Measurements from ENCODE around the gene KCP. TPM values are rescaled to one million over a fixed set of nuclear protein-coding genes. Genes with fewer than 3 reads are reported as not detected.

Gene KCP
- polyA plus RNA-seq, 1 donor (not counting 4 experiments of a cell fraction or from before 2014, with no cell fraction given) = not detected

- no peak overlapping the region for H3K27ac ChIP-seq (ENCODE audit: control insufficient read depth, insufficient read depth, low read length)
- no peak for FAIRE-seq
Measured at GRCh38 chr7:128941946-128942526, 31.5 kb upstream of the KCP start.

GRCh38 chr7:128941323-128941890 lies 30.9 kb upstream of the KCP start:
- H3K27ac ChIP-seq (ENCODE audit: control insufficient read depth, insufficient read depth, low read length) = no peak overlapping the region
- TF ChIP-seq CTCF (optimal IDR thresholded peaks at IDR 0.05 in 1 of 3, IDR thresholded peaks at IDR 0.05 in 1 of 3, conservative IDR thresholded peaks at IDR 0.05 in 1 of 3; ENCODE audit: extremely low read depth in 1 of 3, insufficient read depth in 2 of 3, low read length in 3 of 3) (no peak), EZH2 (IDR thresholded peaks at IDR 0.05; ENCODE audit: low read length) (no peak)
- no peaks in the 10 kb centered on the region for H3K79me2 ChIP-seq (ENCODE audit: control insufficient read depth, insufficient read depth, low read length)
- no peak overlapping the region for H2AFZ ChIP-seq (ENCODE audit: control insufficient read depth, low read length)
- H3K9me1 ChIP-seq (ENCODE audit: control insufficient read depth, extremely low read depth, insufficient read depth, low read length) = no peaks in the 10 kb centered on the region
- H3K9ac ChIP-seq (ENCODE audit: control insufficient read depth, extremely low read depth, insufficient read depth, low read length) = no peak overlapping the region
- dilution Hi-C loops (cut with MboI; ENCODE audit: extremely low pct_ligation_motif_present, low sequenced_read_pairs) = no loop called here
- H3K27me3 ChIP-seq (ENCODE audit: control insufficient read depth, extremely low read depth, insufficient read depth, low read length) = peaks cover 22% of the 10 kb centered on the region
- H3K4me2 ChIP-seq (ENCODE audit: control insufficient read depth, extremely low read depth, insufficient read depth, low read depth, low read length) = no peak overlapping the region
- H3K36me3 ChIP-seq (ENCODE audit: control insufficient read depth in 2 of 2, extremely low read depth in 1 of 2, insufficient read depth in 2 of 2, low read length in 2 of 2) = no peaks in the 10 kb centered on the region
- no peak for DNase-seq (ENCODE audit: low read depth, low spot score)
- H4K20me1 ChIP-seq (ENCODE audit: control insufficient read depth, extremely low read depth, insufficient read depth, low read length) = no peaks in the 10 kb centered on the region
- H3K4me1 ChIP-seq (ENCODE audit: control insufficient read depth, extremely low read depth, insufficient read depth, low read length) = no peaks in the 10 kb centered on the region
- FAIRE-seq = no peak
- no peaks in the 10 kb centered on the region for H3K9me3 ChIP-seq (ENCODE audit: control insufficient read depth, low read depth, low read length)
- no peak overlapping the region for H3K4me3 ChIP-seq (ENCODE audit: control insufficient read depth in 2 of 3, extremely low read depth in 1 of 3, insufficient read depth in 2 of 3, low read depth in 1 of 3, low read length in 3 of 3)

More at GRCh38 chr7:128941946-128942526, 31.5 kb upstream of the KCP start:
- no peaks in the 10 kb centered on the region for H3K9me1 ChIP-seq (ENCODE audit: control insufficient read depth, extremely low read depth, insufficient read depth, low read length)
- H3K36me3 ChIP-seq (ENCODE audit: control insufficient read depth in 2 of 2, extremely low read depth in 1 of 2, insufficient read depth in 2 of 2, low read length in 2 of 2) = no peaks in the 10 kb centered on the region
- no peak overlapping the region for H2AFZ ChIP-seq (ENCODE audit: control insufficient read depth, low read length)
- H3K79me2 ChIP-seq (ENCODE audit: control insufficient read depth, insufficient read depth, low read length) = no peaks in the 10 kb centered on the region
- H3K4me2 ChIP-seq (ENCODE audit: control insufficient read depth, extremely low read depth, insufficient read depth, low read depth, low read length) = no peak overlapping the region
- H4K20me1 ChIP-seq (ENCODE audit: control insufficient read depth, extremely low read depth, insufficient read depth, low read length) = no peaks in the 10 kb centered on the region
- H3K9ac ChIP-seq (ENCODE audit: control insufficient read depth, extremely low read depth, insufficient read depth, low read length) = no peak overlapping the region
- H3K4me3 ChIP-seq (ENCODE audit: control insufficient read depth in 2 of 3, extremely low read depth in 1 of 3, insufficient read depth in 2 of 3, low read depth in 1 of 3, low read length in 3 of 3) = no peak overlapping the region
- dilution Hi-C loops (cut with MboI; ENCODE audit: extremely low pct_ligation_motif_present, low sequenced_read_pairs) = no loop called here
- no peaks in the 10 kb centered on the region for H3K4me1 ChIP-seq (ENCODE audit: control insufficient read depth, extremely low read depth, insufficient read depth, low read length)
- DNase-seq (ENCODE audit: low read depth, low spot score) = no peak
- H3K9me3 ChIP-seq (ENCODE audit: control insufficient read depth, low read depth, low read length) = no peaks in the 10 kb centered on the region
- TF ChIP-seq CTCF (optimal IDR thresholded peaks at IDR 0.05 in 1 of 3, IDR thresholded peaks at IDR 0.05 in 1 of 3, conservative IDR thresholded peaks at IDR 0.05 in 1 of 3; ENCODE audit: extremely low read depth in 1 of 3, insufficient read depth in 2 of 3, low read length in 3 of 3) (no peak), EZH2 (IDR thresholded peaks at IDR 0.05; ENCODE audit: low read length) (no peak)
- H3K27me3 ChIP-seq (ENCODE audit: control insufficient read depth, extremely low read depth, insufficient read depth, low read length) = peaks cover 17% of the 10 kb centered on the region

Measured in keratinocyte (primary cell).